Activated B cell treated with CpG ODN at 0.5 μM for 24 hours (primary cell): Measurements from ENCODE around the gene TSPOAP1. TPM values are rescaled to one million over a fixed set of nuclear protein-coding genes. Genes with fewer than 3 reads are reported as not detected.

Experiments
- ATAC-seq: fragments of 200-7000 bp; cut with Tn5 transposase; one replicate; pipeline ENCODE4 v1.10.0; 2021; ENCODE audit warnings: low read depth, mild to moderate bottlenecking, moderate library complexity
- CTCF ChIA-PET: fragments of 350-600 bp; sonication (Branson Sonifier 250); formaldehyde crosslinking; loops from one replicate; lab custom pipeline; 2021; ENCODE audit warnings: antibody characterized with exemption; lab: Charles Lee
- POLR2A ChIA-PET: fragments of 350-600 bp; sonication (Branson Sonifier 250); formaldehyde crosslinking; loops from one replicate; lab custom pipeline; 2021; ENCODE audit warnings: antibody characterized with exemption; lab: Charles Lee
- DNase-seq: peaks from one replicate; pipeline ENCODE4 v3.0.0; 2022
- H3K27ac Mint-ChIP-seq: one replicate; pipeline ENCODE4 v1.8.0; 2020; ENCODE audit warnings: mixed read lengths
- H3K27me3 Mint-ChIP-seq: one replicate; pipeline ENCODE4 v1.8.0; 2021; ENCODE audit warnings: mixed read lengths
- H3K36me3 Mint-ChIP-seq: one replicate; pipeline ENCODE4 v1.8.0; 2021; ENCODE audit warnings: low read depth, mixed read lengths
- H3K4me1 Mint-ChIP-seq: one replicate; pipeline ENCODE4 v1.8.0; 2021; ENCODE audit warnings: mixed read lengths
- H3K4me3 Mint-ChIP-seq: one replicate; pipeline ENCODE4 v1.8.0; 2020; ENCODE audit warnings: mild to moderate bottlenecking, mixed read lengths
- H3K9me3 Mint-ChIP-seq: one replicate; pipeline ENCODE4 v1.8.0; 2020; ENCODE audit warnings: mixed read lengths
- CTCF ChIP-seq: fragments of 200-600 bp; IDR thresholded peaks from one replicate; pipeline ENCODE4 v1.8.0; 2022; ENCODE audit warnings: antibody characterized with exemption, mild to moderate bottlenecking
- intact Hi-C: fragments of 100-400 bp; cut with micrococcal nuclease; formaldehyde crosslinking; loops from one replicate; pipeline ENCODE4 v1.15.1; 2024
- total RNA-seq: library from RNA; stranded (reverse); gene quantifications from 2 replicates; pipeline ENCODE4 v1.2.3, GENCODE V29; 2022

TSPOAP1 gene
- total RNA-seq, 1 donor from 2014 or later: 22.5 TPM

GRCh38 chr17:58269557-58270291 lies 58.9 kb downstream of the TSPOAP1 start:
- Mint-ChIP-seq H3K4me3 (no peak overlapping the region), H3K36me3 (no peaks in the 10 kb centered on the region), H3K4me1 (no peaks in the 10 kb centered on the region), H3K9me3 (no peaks in the 10 kb centered on the region), H3K27ac (no peak overlapping the region), H3K27me3 (peaks cover 12% of the 10 kb centered on the region)
- intact Hi-C loops: no loop called here
- no peak for TF ChIP-seq CTCF
- DNase-seq: no peak
- ChIA-PET CTCF (no interaction called here), POLR2A (interaction anchor here (0.6 kb wide), 1 partner anchor 1480 kb away, joined by 3 read pairs; no protein-coding TSS in a partner anchor)
- ATAC-seq: no peak

- TF ChIP-seq CTCF: no peak
- H3K4me1 Mint-ChIP-seq: no peaks in the 10 kb centered on the region
- no peaks in the 10 kb centered on the region for H3K9me3 Mint-ChIP-seq
- ATAC-seq: no peak
- ChIA-PET CTCF (no interaction called here), POLR2A (no interaction called here)
- no peaks in the 10 kb centered on the region for H3K36me3 Mint-ChIP-seq
- intact Hi-C loops: no loop called here
- no peak for DNase-seq
- peaks cover 19% of the 10 kb centered on the region for H3K27me3 Mint-ChIP-seq
- no peak overlapping the region for H3K27ac Mint-ChIP-seq
- H3K4me3 Mint-ChIP-seq: no peak overlapping the region
Measured at GRCh38 chr17:58268774-58269556, 59.6 kb downstream of the TSPOAP1 start.

GRCh38 chr17:58268326-58268725 lies 60.3 kb downstream of the TSPOAP1 start:
- CTCF ChIA-PET: interaction anchor here (0.8 kb wide), 1 partner anchor 84 kb away, joined by 3 read pairs; the partner anchor contains the start of gene SUPT4H1
- Mint-ChIP-seq H3K4me1 (no peaks in the 10 kb centered on the region), H3K9me3 (no peaks in the 10 kb centered on the region), H3K4me3 (no peak overlapping the region), H3K27me3 (peaks cover 24% of the 10 kb centered on the region), H3K27ac (no peak overlapping the region), H3K36me3 (no peaks in the 10 kb centered on the region)
- no peak for TF ChIP-seq CTCF
- intact Hi-C loops: no loop called here
- ATAC-seq: no peak
- POLR2A ChIA-PET: no interaction called here
- DNase-seq: no peak

GRCh38 chr17:58267347-58268324 lies 61.0 kb downstream of the TSPOAP1 start:
- Mint-ChIP-seq H3K4me1 (no peaks in the 10 kb centered on the region), H3K27me3 (peaks cover 29% of the 10 kb centered on the region), H3K36me3 (no peaks in the 10 kb centered on the region), H3K4me3 (no peak overlapping the region), H3K9me3 (no peaks in the 10 kb centered on the region), H3K27ac (no peak overlapping the region)
- DNase-seq (no peak), ATAC-seq (no peak)
- CTCF ChIA-PET: interaction anchor here (0.8 kb wide), 1 partner anchor 84 kb away, joined by 3 read pairs; the partner anchor contains the start of gene SUPT4H1
- POLR2A ChIA-PET: no interaction called here
- intact Hi-C loops: no loop called here
- TF ChIP-seq CTCF: no peak
